ENCODE results near the gene MOSPD3. TPM values are rescaled to one million over a fixed set of nuclear protein-coding genes. Genes with fewer than 3 reads are reported as not detected.

The MOSPD3 gene
- total and polyA plus RNA-seq, 2 experiments from 2014 or later: 8.8 to 44.4 TPM

DNA sequence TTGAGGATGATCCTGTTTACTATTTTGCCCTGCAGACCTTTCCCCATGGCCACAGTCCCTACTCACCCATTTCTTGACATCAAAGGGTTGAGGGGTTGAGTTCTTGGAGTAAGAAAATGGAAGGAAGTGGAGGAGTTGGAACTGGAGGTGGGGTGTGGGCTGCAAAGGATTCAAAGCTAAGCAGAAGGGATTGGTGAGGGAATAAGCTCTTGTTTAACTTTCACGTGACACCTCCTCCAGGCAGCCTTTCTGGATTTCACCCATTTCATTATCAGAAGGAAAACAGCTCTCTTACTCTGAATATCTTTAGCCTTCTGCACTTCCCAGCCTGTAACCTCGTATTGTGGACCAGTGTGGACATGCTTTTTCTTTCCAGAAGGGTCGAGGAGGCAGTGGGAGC lies 13.7 kb downstream of the MOSPD3 start:
- Histone ChIP-seq H3K4me3 (no peak overlapping the region), H3K4me1 (ENCODE audit: insufficient read depth) (peaks cover 2% of the 10 kb centered on the region), H3K36me3 (replicated peaks; ENCODE audit: insufficient read depth, low read depth) (no peaks in the 10 kb centered on the region), H3K27me3 (no peaks in the 10 kb centered on the region), H3K4me2 (peak overlapping the region; percentile 92), H2AFZ (no peak overlapping the region), H3K9me2 (replicated peaks; ENCODE audit: insufficient read depth) (no peaks in the 10 kb centered on the region), H4K20me1 (ENCODE audit: insufficient read depth, poor library complexity, severe bottlenecking) (no peaks in the 10 kb centered on the region), H3K27ac (no peak overlapping the region), H3K79me2 (no peaks in the 10 kb centered on the region), H3K9me3 (ENCODE audit: low read depth) (no peaks in the 10 kb centered on the region)
- TF ChIP-seq EZH2 (IDR thresholded peaks at IDR 0.05; ENCODE audit: borderline replicate concordance) (no peak), EZH2phosphoT487 (IDR thresholded peaks at IDR 0.05; ENCODE audit: low read depth, severe bottlenecking, unreplicated experiment) (no peak)
- TF ChIP-seq, protein P1, sequence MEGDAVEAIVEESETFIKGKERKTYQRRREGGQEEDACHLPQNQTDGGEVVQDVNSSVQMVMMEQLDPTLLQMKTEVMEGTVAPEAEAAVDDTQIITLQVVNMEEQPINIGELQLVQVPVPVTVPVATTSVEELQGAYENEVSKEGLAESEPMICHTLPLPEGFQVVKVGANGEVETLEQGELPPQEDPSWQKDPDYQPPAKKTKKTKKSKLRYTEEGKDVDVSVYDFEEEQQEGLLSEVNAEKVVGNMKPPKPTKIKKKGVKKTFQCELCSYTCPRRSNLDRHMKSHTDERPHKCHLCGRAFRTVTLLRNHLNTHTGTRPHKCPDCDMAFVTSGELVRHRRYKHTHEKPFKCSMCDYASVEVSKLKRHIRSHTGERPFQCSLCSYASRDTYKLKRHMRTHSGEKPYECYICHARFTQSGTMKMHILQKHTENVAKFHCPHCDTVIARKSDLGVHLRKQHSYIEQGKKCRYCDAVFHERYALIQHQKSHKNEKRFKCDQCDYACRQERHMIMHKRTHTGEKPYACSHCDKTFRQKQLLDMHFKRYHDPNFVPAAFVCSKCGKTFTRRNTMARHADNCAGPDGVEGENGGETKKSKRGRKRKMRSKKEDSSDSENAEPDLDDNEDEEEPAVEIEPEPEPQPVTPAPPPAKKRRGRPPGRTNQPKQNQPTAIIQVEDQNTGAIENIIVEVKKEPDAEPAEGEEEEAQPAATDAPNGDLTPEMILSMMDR (IDR thresholded peaks at IDR 0.05; ENCODE audit: poor library complexity): no peak
- no peak for DNase-seq (ENCODE audit: low spot score)
- 20% methylated on average over 3 of the region's 3 CpGs for WGBS (ENCODE audit: low lambda C conversion rate, missing lambda C conversion rate)

DNA sequence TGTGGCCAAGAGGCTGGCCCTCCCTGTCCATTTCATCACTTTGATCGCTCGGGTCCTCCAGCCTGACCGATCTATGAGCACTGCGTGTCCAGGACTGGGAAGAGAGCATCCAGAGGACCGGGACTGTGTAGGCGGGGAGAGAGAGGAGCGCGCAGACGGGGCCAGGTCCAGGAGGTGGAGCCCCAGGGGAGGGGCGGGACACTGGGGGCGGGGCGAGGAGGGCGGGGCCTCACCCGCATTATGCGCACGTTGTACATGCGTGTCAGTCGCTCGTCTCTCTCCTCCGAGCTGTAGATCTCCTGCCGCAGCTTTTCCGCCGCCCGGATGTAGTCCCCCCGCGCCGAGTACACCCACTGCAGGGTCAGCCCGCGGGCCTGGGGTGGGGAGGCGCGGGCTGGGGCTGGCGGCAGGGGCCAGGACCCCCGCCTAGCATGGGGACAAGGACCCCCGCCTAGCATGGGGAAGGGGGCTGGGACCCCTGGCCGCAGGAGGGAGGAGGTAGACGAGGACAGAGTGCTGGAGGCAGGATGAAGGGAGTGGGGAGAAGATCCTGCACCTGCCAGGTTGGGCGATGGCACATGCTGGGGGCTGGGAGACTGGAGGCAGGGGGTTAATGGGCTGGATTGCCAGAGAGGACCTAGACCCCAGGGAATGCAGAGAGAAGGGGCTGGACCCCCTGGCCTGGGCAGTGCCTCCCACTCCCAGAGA lies 14.3 kb downstream of the MOSPD3 start:
- peak; percentile 90 for DNase-seq (ENCODE audit: low spot score)
- H3K4me2 ChIP-seq: peak overlapping the region; percentile 92

DNA sequence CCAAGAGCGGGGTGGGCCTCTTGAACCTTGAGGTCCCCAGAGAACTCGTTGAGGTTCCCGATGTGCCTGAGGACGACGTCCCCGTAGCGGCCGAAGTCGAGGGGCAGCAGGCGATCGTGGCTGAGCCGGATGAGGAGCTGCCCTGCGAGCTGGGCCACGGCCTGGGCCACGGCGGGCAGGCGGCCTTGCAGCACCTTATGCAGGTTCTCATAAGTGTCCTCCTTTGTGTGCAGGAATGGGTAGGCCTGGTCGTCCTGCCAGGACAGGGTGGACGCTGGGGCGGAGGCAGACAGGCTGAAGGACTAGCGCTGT lies 14.9 kb downstream of the MOSPD3 start:
- Histone ChIP-seq H3K27ac (no peak overlapping the region), H2AFZ (no peak overlapping the region)

More for the DNA sequence above, 14.3 kb downstream of the MOSPD3 start:
- H3K4me1 ChIP-seq (ENCODE audit: insufficient read depth): peaks cover 2% of the 10 kb centered on the region
- no peaks in the 10 kb centered on the region for H3K9me3 ChIP-seq (ENCODE audit: low read depth)
- no peak overlapping the region for H3K4me3 ChIP-seq
- TF ChIP-seq EZH2 (IDR thresholded peaks at IDR 0.05; ENCODE audit: borderline replicate concordance): no peak
- no peak for TF ChIP-seq EZH2phosphoT487 (IDR thresholded peaks at IDR 0.05; ENCODE audit: low read depth, severe bottlenecking, unreplicated experiment)
- TF ChIP-seq, protein P1 (IDR thresholded peaks at IDR 0.05; ENCODE audit: poor library complexity): no peak
- H3K79me2 ChIP-seq: no peaks in the 10 kb centered on the region
- H4K20me1 ChIP-seq (ENCODE audit: insufficient read depth, poor library complexity, severe bottlenecking): no peaks in the 10 kb centered on the region
- no peaks in the 10 kb centered on the region for H3K9me2 ChIP-seq (replicated peaks; ENCODE audit: insufficient read depth)
- no peak overlapping the region for H3K27ac ChIP-seq
- no peaks in the 10 kb centered on the region for H3K27me3 ChIP-seq
- H2AFZ ChIP-seq: peak overlapping the region; percentile 47
- 11% methylated on average over 14 of the region's 37 CpGs for WGBS (ENCODE audit: low lambda C conversion rate, missing lambda C conversion rate)
- no peaks in the 10 kb centered on the region for H3K36me3 ChIP-seq (replicated peaks; ENCODE audit: insufficient read depth, low read depth)

More for the DNA sequence above, 14.9 kb downstream of the MOSPD3 start:
- Histone ChIP-seq H3K36me3 (replicated peaks; ENCODE audit: insufficient read depth, low read depth) (no peaks in the 10 kb centered on the region), H3K9me3 (ENCODE audit: low read depth) (no peaks in the 10 kb centered on the region), H3K27me3 (no peaks in the 10 kb centered on the region), H3K9me2 (replicated peaks; ENCODE audit: insufficient read depth) (no peaks in the 10 kb centered on the region), H4K20me1 (ENCODE audit: insufficient read depth, poor library complexity, severe bottlenecking) (no peaks in the 10 kb centered on the region), H3K4me2 (peak overlapping the region; percentile 92), H3K79me2 (no peaks in the 10 kb centered on the region), H3K4me1 (ENCODE audit: insufficient read depth) (peaks cover 2% of the 10 kb centered on the region), H3K4me3 (no peak overlapping the region)
- WGBS (ENCODE audit: low lambda C conversion rate, missing lambda C conversion rate): 95% methylated on average over 21 of the region's 21 CpGs
- DNase-seq (ENCODE audit: low spot score): no peak
- TF ChIP-seq EZH2 (IDR thresholded peaks at IDR 0.05; ENCODE audit: borderline replicate concordance) (no peak), EZH2phosphoT487 (IDR thresholded peaks at IDR 0.05; ENCODE audit: low read depth, severe bottlenecking, unreplicated experiment) (no peak)
- TF ChIP-seq, protein P1 (IDR thresholded peaks at IDR 0.05; ENCODE audit: poor library complexity): no peak
